Astrocyte of the spinal cord (primary cell): ENCODE data around the gene SLC7A6.
A peak's percentile ranks its signal among the peaks of the same experiment; 100 is the strongest.

Source experiments
- DNase-seq: peaks from one replicate; pipeline ENCODE4 v3.0.0; 2011; ENCODE audit warnings: low read depth, low spot score
- H3K4me3 ChIP-seq: 2 replicates; pipeline ENCODE4 v1.5.1; 2011; ENCODE audit warnings: low read depth, mild to moderate bottlenecking, low read length, moderate library complexity
- CTCF ChIP-seq: IDR thresholded peaks from 2 replicates; pipeline ENCODE4 v1.5.1; 2012; ENCODE audit warnings: low read depth, mild to moderate bottlenecking, low read length, inconsistent platforms
- in situ Hi-C: cut with HindIII; loops from 2 replicates; pipeline ENCODE4 v1.10.0; 2017; ENCODE audit warnings: low sequenced_read_pairs

The SLC7A6 gene

GRCh38 chr16:68331879-68332410, 67.6 kb downstream of the SLC7A6 start:
- in situ Hi-C loops, result no loop called here
- no peak overlapping the region for H3K4me3 ChIP-seq
- no peak for TF ChIP-seq CTCF
- DNase-seq, result peak; percentile 67

- TF ChIP-seq CTCF, result no peak
- DNase-seq, result peak; percentile 62
- in situ Hi-C loops, result no loop called here
- no peak overlapping the region for H3K4me3 ChIP-seq
Observed at GRCh38 chr16:68332411-68333121, 68.2 kb downstream of the SLC7A6 start.

GRCh38 chr16:68335175-68335574, 70.8 kb downstream of the SLC7A6 start:
- in situ Hi-C loops, result no loop called here

GRCh38 chr16:68338326-68339119, 74.2 kb downstream of the SLC7A6 start:
- DNase-seq, result no peak
- no peak for TF ChIP-seq CTCF
- in situ Hi-C loops, result no loop called here
- no peak overlapping the region for H3K4me3 ChIP-seq

More at GRCh38 chr16:68335175-68335574, 70.8 kb downstream of the SLC7A6 start:
- no peak for DNase-seq
- TF ChIP-seq CTCF, result no peak
- H3K4me3 ChIP-seq, result no peak overlapping the region

GRCh38 chr16:68339214-68339613, 74.9 kb downstream of the SLC7A6 start:
- no peak overlapping the region for H3K4me3 ChIP-seq
- TF ChIP-seq CTCF, result no peak
- no peak for DNase-seq
- in situ Hi-C loops, result no loop called here

GRCh38 chr16:68342620-68343019, 78.3 kb downstream of the SLC7A6 start:
- no peak for DNase-seq
- no peak overlapping the region for H3K4me3 ChIP-seq
- in situ Hi-C loops, result no loop called here
- no peak for TF ChIP-seq CTCF
